B cell (primary cell): ENCODE data around the gene CDH16.

Experiments used
- CTCF ChIP-seq: fragments of 200-600 bp; IDR thresholded peaks from one replicate; pipeline ENCODE4 v1.8.0; 2022; ENCODE audit warnings: antibody characterized with exemption, mild to moderate bottlenecking
- EZH2 ChIP-seq: IDR thresholded peaks from 2 replicates; pipeline ENCODE4 v1.6.1; 2012; ENCODE audit warnings: borderline replicate concordance, low read depth, mild to moderate bottlenecking, moderate library complexity, low read length; ENCODE audit not compliant: insufficient read depth, poor library complexity, severe bottlenecking

- TF ChIP-seq CTCF (no peak), EZH2 (no peak)
Observed at GRCh38 chr16:66932076-66932475, 13.4 kb upstream of the CDH16 start.
